Kidney (tissue), 14 donors: Measurements from ENCODE around the gene OGG1. TPM values are rescaled to one million over a fixed set of nuclear protein-coding genes. Genes with fewer than 3 reads are reported as not detected.

Experiments
- DNase-seq, 5 donors: peaks; one replicate each; pipeline ENCODE4 v3.0.0-alpha.2; 2013 to 2020
- FAIRE-seq: peaks from 2 replicates; lab custom pipeline; 2012; peaks lifted over from hg19 to GRCh38; lab: Jason Lieb, UNC
- H3K27ac ChIP-seq, 2 donors: one replicate each; pipeline ENCODE4 v1.7.0; 2013; ENCODE audit warnings: low read depth in 2 of 2, low read length in 2 of 2, inconsistent platforms in 1 of 2
- H3K27me3 ChIP-seq: one replicate; pipeline ENCODE4 v1.7.1; 2013; ENCODE audit warnings: low read length, inconsistent platforms; ENCODE audit not compliant: control insufficient read depth, insufficient read depth
- H3K36me3 ChIP-seq, 3 donors: one replicate each; pipeline versions ENCODE4 v1.7.0 to v1.7.1; 2013; ENCODE audit warnings: low read length in 3 of 3, control low read depth in 1 of 3, inconsistent platforms in 1 of 3; ENCODE audit not compliant: insufficient read depth in 3 of 3, control insufficient read depth in 2 of 3
- H3K4me1 ChIP-seq, 3 donors: one replicate each; pipeline versions ENCODE4 v1.7.0 to v1.7.1; 2013; ENCODE audit warnings: low read length in 3 of 3, inconsistent platforms in 1 of 3, low read depth in 1 of 3; ENCODE audit not compliant: control insufficient read depth in 2 of 3, insufficient read depth in 2 of 3
- H3K4me3 ChIP-seq, 3 donors: one replicate each; pipeline versions ENCODE4 v1.7.0 to v1.8.1; 2013; ENCODE audit warnings: low read length in 3 of 3, control low read depth in 1 of 3, inconsistent platforms in 1 of 3
- H3K9ac ChIP-seq, 3 donors: one replicate each; pipeline versions ENCODE4 v1.7.0 to v1.7.1; 2013; ENCODE audit warnings: low read length in 3 of 3, control low read depth in 1 of 3, inconsistent platforms in 1 of 3
- H3K9me3 ChIP-seq, 3 donors: one replicate each; pipeline versions ENCODE4 v1.7.0 to v1.7.1; 2013; ENCODE audit warnings: low read length in 3 of 3, control low read depth in 1 of 3, inconsistent platforms in 1 of 3; ENCODE audit not compliant: control insufficient read depth in 2 of 3, insufficient read depth in 1 of 3
- CTCF ChIP-seq: IDR thresholded peaks from 3 replicates; pipeline ENCODE4 v1.5.1; 2012; ENCODE audit warnings: mild to moderate bottlenecking, moderate library complexity, borderline replicate concordance; ENCODE audit not compliant: insufficient read depth; ENCODE audit errors: extremely low read depth
- intact Hi-C: fragments of 100-400 bp; cut with DNase I; formaldehyde crosslinking; loops from one replicate; pipeline ENCODE4 v1.11.1; 2022
- polyA plus RNA-seq: library from polyadenylated mRNA; stranded (reverse); fragments of 350-450 nt; fragmentation: Illumina TruSeq; extraction: RNeasy Lipid Tissue Mini Kit (QIAGEN cat#74804); gene quantifications from one replicate; pipeline ENCODE4 v1.2.3, GENCODE V29; 2014; ENCODE audit warnings: low read depth, low replicate concordance; ENCODE audit not compliant: insufficient read depth
- total RNA-seq: library from RNA; stranded (reverse); fragmentation: NEBNext Ultra II Directional; extraction: Animal tissue kit (Norgen Biotek cat#: 25700); gene quantifications from one replicate; pipeline ENCODE4 v1.2.1, GENCODE V29; 2021
- donor health status: control.
- donor health status: control.
- donor health status: control.
- donor health status: control.
- donor health status: control.
- donor health status: DM: yes; HTN: yes; CAD: no.
- donor health status: Normal renal cell carcinoma (clear cell type).

Gene OGG1
- total and polyA plus RNA-seq, 2 donors from 2014 or later, result 31.1 to 51.6 TPM

- H3K27me3 ChIP-seq, result no peaks in the 10 kb centered on the region
- intact Hi-C loops, result no loop called here
- H3K9me3 ChIP-seq, result no peaks in the 10 kb centered on the region
Measured at GRCh38 chr3:9776896-9777693, 27.3 kb downstream of the OGG1 start.

GRCh38 chr3:9777694-9778021, 27.9 kb downstream of the OGG1 start:
- peaks cover 0 to 22% (median 8%) of the 10 kb centered on the region in 3 donors for H3K4me1 ChIP-seq
- H3K36me3 ChIP-seq, result peaks cover 0 to under 1% (median 0%) of the 10 kb centered on the region in 3 donors
- intact Hi-C loops, result no loop called here
- H3K27me3 ChIP-seq, result no peaks in the 10 kb centered on the region
- DNase-seq (no peak), FAIRE-seq (no peak)
- H3K27ac ChIP-seq, result no peak overlapping the region
- no peak overlapping the region for H3K9ac ChIP-seq
- H3K4me3 ChIP-seq, result no peak overlapping the region
- H3K9me3 ChIP-seq, result no peaks in the 10 kb centered on the region
- no peak for TF ChIP-seq CTCF

More at GRCh38 chr3:9776896-9777693, 27.3 kb downstream of the OGG1 start:
- FAIRE-seq (no peak), DNase-seq (no peak)
- H3K4me3 ChIP-seq, result no peak overlapping the region
- H3K36me3 ChIP-seq, result no peaks in the 10 kb centered on the region
- peaks cover 0 to 19% (median 8%) of the 10 kb centered on the region in 3 donors for H3K4me1 ChIP-seq
- H3K9ac ChIP-seq, result no peak overlapping the region
- no peak for TF ChIP-seq CTCF
- no peak overlapping the region for H3K27ac ChIP-seq

GRCh38 chr3:9778143-9779074, 28.7 kb downstream of the OGG1 start:
- Histone ChIP-seq H3K36me3 (peaks cover 0 to 3% (median 0%) of the 10 kb centered on the region in 3 donors), H3K27ac (no peak overlapping the region), H3K9ac (no peak overlapping the region), H3K9me3 (no peaks in the 10 kb centered on the region), H3K4me3 (no peak overlapping the region), H3K27me3 (no peaks in the 10 kb centered on the region), H3K4me1 (peaks cover 0 to 22% (median 8%) of the 10 kb centered on the region in 3 donors)
- no peak for TF ChIP-seq CTCF
- DNase-seq, result no peak
- intact Hi-C loops, result no loop called here
- FAIRE-seq, result no peak
